Chondrocyte (in vitro differentiated cells): ENCODE measurements around the gene KIAA2012. TPM values are rescaled to one million over a fixed set of nuclear protein-coding genes. Genes with fewer than 3 reads are reported as not detected.

Experiments
- DNase-seq: peaks from one replicate; pipeline ENCODE4 v3.0.0; 2021; ENCODE audit warnings: mixed read lengths, low spot score
- H3K27ac Mint-ChIP-seq: one replicate; pipeline ENCODE4 v1.8.0; 2021; ENCODE audit warnings: mild to moderate bottlenecking, moderate library complexity, mixed read lengths; ENCODE audit not compliant: unreplicated experiment
- H3K27me3 Mint-ChIP-seq: 2 replicates; pipeline ENCODE4 v1.8.0; 2021; ENCODE audit warnings: low read depth, mixed read lengths
- H3K36me3 Mint-ChIP-seq: 2 replicates; pipeline ENCODE4 v1.8.0; 2021; ENCODE audit warnings: low read depth, mixed read lengths
- H3K4me1 Mint-ChIP-seq: 2 replicates; pipeline ENCODE4 v1.8.0; 2021; ENCODE audit warnings: low read depth, mild to moderate bottlenecking, mixed read lengths
- H3K4me3 Mint-ChIP-seq: one replicate; pipeline ENCODE4 v1.8.0; 2021; ENCODE audit warnings: mild to moderate bottlenecking, moderate library complexity, mixed read lengths; ENCODE audit not compliant: unreplicated experiment
- H3K9me3 Mint-ChIP-seq: 2 replicates; pipeline ENCODE4 v1.8.0; 2021; ENCODE audit warnings: low read depth, mixed read lengths
- CTCF ChIP-seq: fragments of 200-600 bp; sonication (generic); IDR thresholded peaks from 2 replicates; pipeline ENCODE4 v1.5.0; 2021; ENCODE audit warnings: antibody characterized with exemption, mild to moderate bottlenecking, moderate library complexity
- total RNA-seq: library from RNA; stranded (reverse); gene quantifications from 3 replicates; pipeline ENCODE4 v1.2.1, GENCODE V29; 2021

KIAA2012 gene
- total RNA-seq, 1 donor from 2014 or later = not detected

- no peak for DNase-seq
- no peak for TF ChIP-seq CTCF
- Mint-ChIP-seq H3K27ac (no peak overlapping the region), H3K36me3 (no peaks in the 10 kb centered on the region), H3K27me3 (no peaks in the 10 kb centered on the region), H3K4me1 (peaks cover 41% of the 10 kb centered on the region), H3K9me3 (no peaks in the 10 kb centered on the region), H3K4me3 (no peak overlapping the region)
Observed at GRCh38 chr2:202112041-202112440, 39.0 kb downstream of the KIAA2012 start.

- H3K9me3 Mint-ChIP-seq = no peaks in the 10 kb centered on the region
- H3K4me1 Mint-ChIP-seq = peaks cover 46% of the 10 kb centered on the region
- no peak for DNase-seq
- H3K36me3 Mint-ChIP-seq = no peaks in the 10 kb centered on the region
- H3K27ac Mint-ChIP-seq = no peak overlapping the region
- H3K4me3 Mint-ChIP-seq = no peak overlapping the region
- no peak for TF ChIP-seq CTCF
- H3K27me3 Mint-ChIP-seq = no peaks in the 10 kb centered on the region
Observed at GRCh38 chr2:202113571-202114142, 40.6 kb downstream of the KIAA2012 start.

GRCh38 chr2:202114291-202114690 lies 41.2 kb downstream of the KIAA2012 start:
- Mint-ChIP-seq H3K36me3 (no peaks in the 10 kb centered on the region), H3K27me3 (no peaks in the 10 kb centered on the region), H3K4me3 (no peak overlapping the region), H3K9me3 (no peaks in the 10 kb centered on the region), H3K27ac (no peak overlapping the region), H3K4me1 (peaks cover 41% of the 10 kb centered on the region)
- TF ChIP-seq CTCF = no peak
- no peak for DNase-seq

GRCh38 chr2:202114795-202115194 lies 41.7 kb downstream of the KIAA2012 start:
- TF ChIP-seq CTCF = no peak
- no peaks in the 10 kb centered on the region for H3K27me3 Mint-ChIP-seq
- peaks cover 36% of the 10 kb centered on the region for H3K4me1 Mint-ChIP-seq
- H3K4me3 Mint-ChIP-seq = no peak overlapping the region
- no peaks in the 10 kb centered on the region for H3K36me3 Mint-ChIP-seq
- H3K9me3 Mint-ChIP-seq = no peaks in the 10 kb centered on the region
- no peak overlapping the region for H3K27ac Mint-ChIP-seq
- no peak for DNase-seq

- Mint-ChIP-seq H3K27me3 (no peaks in the 10 kb centered on the region), H3K27ac (peak overlapping the region; percentile 34), H3K9me3 (peaks cover 6% of the 10 kb centered on the region), H3K4me1 (peaks cover 29% of the 10 kb centered on the region), H3K4me3 (no peak overlapping the region), H3K36me3 (peaks cover 1% of the 10 kb centered on the region)
- no peak for DNase-seq
- no peak for TF ChIP-seq CTCF
Observed at GRCh38 chr2:202115479-202115971, 42.5 kb downstream of the KIAA2012 start.
